ENCODE data around the gene CDC123. TPM values are rescaled to one million over a fixed set of nuclear protein-coding genes. Genes with fewer than 3 reads are reported as not detected.

Gene CDC123
- total RNA-seq, 1 experiment from 2014 or later = 153 TPM

GRCh38 chr10:12191715-12192114 is 4.3 kb upstream of the CDC123 start:
- H3K4me1 Mint-ChIP-seq = peaks cover 37% of the 10 kb centered on the region
- H3K36me3 Mint-ChIP-seq = peaks cover 29% of the 10 kb centered on the region
- ChIA-PET CTCF (no interaction called here), POLR2A (no interaction called here)
- H3K9me3 Mint-ChIP-seq = no peaks in the 10 kb centered on the region
- no peak for ATAC-seq
- H3K4me3 Mint-ChIP-seq = no peak overlapping the region
- TF ChIP-seq ZNF232 (CRISPR knock-in tag; IDR thresholded peaks at IDR 0.05) (no peak), ZBTB21 (CRISPR knock-in tag; IDR thresholded peaks at IDR 0.05; ENCODE audit: borderline replicate concordance) (no peak), MXD4 (CRISPR knock-in tag; IDR thresholded peaks at IDR 0.05; ENCODE audit: borderline replicate concordance) (no peak), CREM (CRISPR knock-in tag; IDR thresholded peaks at IDR 0.05) (no peak)
- no peak for DNase-seq (ENCODE audit: low spot score)
- H3K27ac Mint-ChIP-seq = peak overlapping the region; percentile 80; the same call in 1 of the 2 replicates
- H3K27me3 Mint-ChIP-seq (ENCODE audit: low read depth) = no peaks in the 10 kb centered on the region

GRCh38 chr10:12193193-12193592 is 2.8 kb upstream of the CDC123 start:
- DNase-seq (ENCODE audit: low spot score) = no peak
- TF ChIP-seq AR (CRISPR knock-in tag; IDR thresholded peaks at IDR 0.05) (no peak), TCF7 (CRISPR knock-in tag; IDR thresholded peaks at IDR 0.05; ENCODE audit: low read depth) (no peak), MLX (CRISPR knock-in tag; IDR thresholded peaks at IDR 0.05) (no peak), CREM (CRISPR knock-in tag; IDR thresholded peaks at IDR 0.05) (no peak), ATF2 (CRISPR knock-in tag; IDR thresholded peaks at IDR 0.05; ENCODE audit: borderline replicate concordance, low read depth) (no peak), AFF4 (CRISPR knock-in tag; IDR thresholded peaks at IDR 0.05; ENCODE audit: borderline replicate concordance) (no peak), ATF6 (CRISPR knock-in tag; IDR thresholded peaks at IDR 0.05) (no peak), ZNF138 (CRISPR knock-in tag; conservative IDR thresholded peaks at IDR 0.05) (no peak), ZBTB43 (CRISPR knock-in tag; IDR thresholded peaks at IDR 0.05) (no peak), ZMAT4 (CRISPR knock-in tag; IDR thresholded peaks at IDR 0.05) (no peak), MAX (CRISPR knock-in tag; IDR thresholded peaks at IDR 0.05) (no peak)

More at GRCh38 chr10:12193193-12193592, 2.8 kb upstream of the CDC123 start:
- no peak for ATAC-seq
- Mint-ChIP-seq H3K36me3 (peaks cover 20% of the 10 kb centered on the region), H3K9me3 (no peaks in the 10 kb centered on the region), H3K4me3 (peak overlapping the region; percentile 39; the same call in 1 of the 2 replicates), H3K27me3 (ENCODE audit: low read depth) (no peaks in the 10 kb centered on the region), H3K4me1 (peaks cover 39% of the 10 kb centered on the region), H3K27ac (peak overlapping the region; percentile 94)
- ChIA-PET POLR2A (no interaction called here), CTCF (no interaction called here)
